Measurements from ENCODE around the gene SEPTIN8. TPM values are rescaled to one million over a fixed set of nuclear protein-coding genes. Genes with fewer than 3 reads are reported as not detected.

Gene SEPTIN8
- 10 to 100 TPM in 4 of 5 donors, 1 to 10 TPM in 1; 6.6 to 12.4 (median 11.0) TPM for total RNA-seq
- 9.5 TPM for total RNA-seq (2013)
- total RNA-seq, result 5.2 to 36.9 (median 13.4) reads per million in 29 experiments

GRCh38 chr5:132777209-132778069, at the start of gene SEPTIN8:
TSS of gene SEPTIN8 (minus strand) at chr5:132777239. CDS start at chr5:132777137, 102 bp downstream.
- Histone ChIP-seq H3K36me3 (ENCODE audit: control insufficient read depth in 2 of 2, extremely low read depth in 1 of 2, insufficient read depth in 1 of 2, low read length in 1 of 2) (no peaks in the 10 kb centered on the region), H3K4me1 (ENCODE audit: control insufficient read depth in 1 of 2, extremely low read depth in 1 of 2, insufficient read depth in 2 of 2, low read length in 2 of 2) (peaks cover 3 to 18% of the 10 kb centered on the region in 2 experiments), H3K9me3 (no peaks in the 10 kb centered on the region), H3K4me3 (ENCODE audit: control insufficient read depth in 1 of 2, extremely low read depth in 1 of 2, low read length in 1 of 2) (peak within 1 kb of the TSS; percentile 78 to 86), H3K27ac (ENCODE audit: low read length) (no peak within 1 kb of the TSS), H3K27me3 (replicated peaks in 1 of 2; ENCODE audit: control insufficient read depth in 2 of 2, extremely low read depth in 1 of 2, insufficient read depth in 2 of 2, low read length in 1 of 2) (peaks cover 4 to 26% of the 10 kb centered on the region in 2 experiments)
- peaks cover 26 to 43% (median 31%) of the 10 kb centered on the region in 3 donors for H3K4me1 Mint-ChIP-seq
- peaks cover 21 to 36% of the 10 kb centered on the region in 2 donors for H3K27me3 Mint-ChIP-seq
- peak in 24 of 35 experiments; percentile 3 to 62 (median 14) for DNase-seq
- H3K27ac Mint-ChIP-seq, result no peak within 1 kb of the TSS
- ChIA-PET CTCF (interaction anchor here in 1 of 2 donors (0.6 to 0.7 kb wide), 2 partner anchors 40 to 119 kb away, joined by 3 to 5 read pairs; no protein-coding TSS in a partner anchor), POLR2A (interaction anchor here (0.6 kb wide), 2 partner anchors 36 to 251 kb away, joined by 3 to 9 read pairs; partner anchors contain the start of gene SOWAHA (in 1 of the 2))
- no peaks in the 10 kb centered on the region for H3K9me3 Mint-ChIP-seq
- WGBS (ENCODE audit: insufficient coverage), result 10% methylated on average over 80 of the region's 82 CpGs
- H3K4me3 Mint-ChIP-seq, result peak within 1 kb of the TSS; percentile 72 to 83 (median 79)
- ATAC-seq (replicated peaks in 1 of 4), result peak; percentile 61 to 74 (median 69)
- no peaks in the 10 kb centered on the region for H3K36me3 Mint-ChIP-seq

- no peak for ATAC-seq (replicated peaks in 1 of 4)
- CTCF ChIA-PET, result no interaction called here
- WGBS (ENCODE audit: insufficient coverage), result 88% methylated on average over 2 of the region's 6 CpGs
- H3K9me3 ChIP-seq, result no peaks in the 10 kb centered on the region
- Mint-ChIP-seq H3K27me3 (peaks cover 34 to 65% of the 10 kb centered on the region in 2 donors), H3K36me3 (no peaks in the 10 kb centered on the region), H3K27ac (no peak overlapping the region), H3K9me3 (no peaks in the 10 kb centered on the region), H3K4me1 (peaks cover 10 to 23% (median 11%) of the 10 kb centered on the region in 3 donors), H3K4me3 (peak overlapping the region in 2 of 3 donors; percentile 37 to 49)
- POLR2A ChIA-PET, result no interaction called here
- no peak overlapping the region for H3K4me3 ChIP-seq (ENCODE audit: control insufficient read depth in 1 of 2, extremely low read depth in 1 of 2, low read length in 1 of 2)
- peaks cover 6 to 78% of the 10 kb centered on the region in 2 experiments for H3K27me3 ChIP-seq (replicated peaks in 1 of 2; ENCODE audit: control insufficient read depth in 2 of 2, extremely low read depth in 1 of 2, insufficient read depth in 2 of 2, low read length in 1 of 2)
- H3K4me1 ChIP-seq (ENCODE audit: control insufficient read depth in 1 of 2, extremely low read depth in 1 of 2, insufficient read depth in 2 of 2, low read length in 2 of 2), result peaks cover 0 to 29% of the 10 kb centered on the region in 2 experiments
- H3K36me3 ChIP-seq (ENCODE audit: control insufficient read depth in 2 of 2, extremely low read depth in 1 of 2, insufficient read depth in 1 of 2, low read length in 1 of 2), result no peaks in the 10 kb centered on the region
- H3K27ac ChIP-seq (ENCODE audit: low read length), result no peak overlapping the region
- DNase-seq, result no peak
These were observed 49.5 kb upstream of the SEPTIN8 start for GRCh38 chr5:132826424-132827082.

GRCh38 chr5:132825834-132826391, 48.9 kb upstream of the SEPTIN8 start:
- H3K36me3 Mint-ChIP-seq, result no peaks in the 10 kb centered on the region
- peaks cover 6 to 71% of the 10 kb centered on the region in 2 experiments for H3K27me3 ChIP-seq (replicated peaks in 1 of 2; ENCODE audit: control insufficient read depth in 2 of 2, extremely low read depth in 1 of 2, insufficient read depth in 2 of 2, low read length in 1 of 2)
- H3K4me3 ChIP-seq (ENCODE audit: control insufficient read depth in 1 of 2, extremely low read depth in 1 of 2, low read length in 1 of 2), result peak overlapping the region in 1 of 2 donors; percentile 42
- H3K4me3 Mint-ChIP-seq, result peak overlapping the region in 2 of 3 donors; percentile 31 to 49
- POLR2A ChIA-PET, result interaction anchor here in 1 of 2 donors (0.6 kb wide), 1 partner anchor 326 kb away, joined by 4 read pairs; no protein-coding TSS in a partner anchor
- peaks cover 4 to 17% (median 7%) of the 10 kb centered on the region in 3 donors for H3K4me1 Mint-ChIP-seq
- CTCF ChIA-PET, result no interaction called here
- peak in 3 of 4 experiments; percentile 25 to 28 (median 25) for ATAC-seq (replicated peaks in 1 of 4)
- no peaks in the 10 kb centered on the region for H3K9me3 ChIP-seq
- H3K27me3 Mint-ChIP-seq, result peaks cover 27 to 59% of the 10 kb centered on the region in 2 donors
- no peaks in the 10 kb centered on the region for H3K36me3 ChIP-seq (ENCODE audit: control insufficient read depth in 2 of 2, extremely low read depth in 1 of 2, insufficient read depth in 1 of 2, low read length in 1 of 2)
- peak in 1 of 35 experiments; percentile 33 for DNase-seq
- H3K27ac ChIP-seq (ENCODE audit: low read length), result no peak overlapping the region
- peaks cover 0 to 26% of the 10 kb centered on the region in 2 experiments for H3K4me1 ChIP-seq (ENCODE audit: control insufficient read depth in 1 of 2, extremely low read depth in 1 of 2, insufficient read depth in 2 of 2, low read length in 2 of 2)
- H3K9me3 Mint-ChIP-seq, result no peaks in the 10 kb centered on the region
- WGBS (ENCODE audit: insufficient coverage), result 20% methylated on average over 26 of the region's 43 CpGs
- no peak overlapping the region for H3K27ac Mint-ChIP-seq

GRCh38 chr5:132825033-132825833, 48.2 kb upstream of the SEPTIN8 start:
- ChIA-PET POLR2A (interaction anchor here in 1 of 2 donors (0.6 kb wide), 1 partner anchor 325 kb away, joined by 4 read pairs; no protein-coding TSS in a partner anchor), CTCF (no interaction called here)
- H3K4me1 Mint-ChIP-seq, result peaks cover 6 to 19% (median 10%) of the 10 kb centered on the region in 3 donors
- H3K4me1 ChIP-seq (ENCODE audit: control insufficient read depth in 1 of 2, extremely low read depth in 1 of 2, insufficient read depth in 2 of 2, low read length in 2 of 2), result peaks cover under 1 to 24% of the 10 kb centered on the region in 2 experiments
- peaks cover 6 to 73% of the 10 kb centered on the region in 2 experiments for H3K27me3 ChIP-seq (replicated peaks in 1 of 2; ENCODE audit: control insufficient read depth in 2 of 2, extremely low read depth in 1 of 2, insufficient read depth in 2 of 2, low read length in 1 of 2)
- H3K4me3 Mint-ChIP-seq, result peak overlapping the region; percentile 13 to 47 (median 21)
- 24% methylated on average over 71 of the region's 71 CpGs for WGBS (ENCODE audit: insufficient coverage)
- no peaks in the 10 kb centered on the region for H3K36me3 Mint-ChIP-seq
- no peak overlapping the region for H3K27ac Mint-ChIP-seq
- DNase-seq, result no peak
- no peaks in the 10 kb centered on the region for H3K9me3 ChIP-seq
- no peak overlapping the region for H3K27ac ChIP-seq (ENCODE audit: low read length)
- peaks cover 29 to 63% of the 10 kb centered on the region in 2 donors for H3K27me3 Mint-ChIP-seq
- H3K9me3 Mint-ChIP-seq, result no peaks in the 10 kb centered on the region
- no peaks in the 10 kb centered on the region for H3K36me3 ChIP-seq (ENCODE audit: control insufficient read depth in 2 of 2, extremely low read depth in 1 of 2, insufficient read depth in 1 of 2, low read length in 1 of 2)
- peak overlapping the region in 1 of 2 donors; percentile 42 for H3K4me3 ChIP-seq (ENCODE audit: control insufficient read depth in 1 of 2, extremely low read depth in 1 of 2, low read length in 1 of 2)
- peak in 1 of 4 experiments; percentile 3 for ATAC-seq (replicated peaks in 1 of 4)

- ChIA-PET POLR2A (no interaction called here), CTCF (no interaction called here)
- ATAC-seq (replicated peaks in 1 of 4), result no peak
These were observed 47.4 kb upstream of the SEPTIN8 start for GRCh38 chr5:132824426-132824825.

More at GRCh38 chr5:132824426-132824825, 47.4 kb upstream of the SEPTIN8 start:
- no peaks in the 10 kb centered on the region for H3K36me3 ChIP-seq (ENCODE audit: control insufficient read depth in 2 of 2, extremely low read depth in 1 of 2, insufficient read depth in 1 of 2, low read length in 1 of 2)
- H3K27ac ChIP-seq (ENCODE audit: low read length), result no peak overlapping the region
- Mint-ChIP-seq H3K27ac (no peak overlapping the region), H3K4me3 (peak overlapping the region in 2 of 3 donors; percentile 21 to 47), H3K9me3 (no peaks in the 10 kb centered on the region), H3K36me3 (no peaks in the 10 kb centered on the region), H3K27me3 (peaks cover 32 to 61% of the 10 kb centered on the region in 2 donors), H3K4me1 (peaks cover 12 to 20% (median 13%) of the 10 kb centered on the region in 3 donors)
- H3K4me1 ChIP-seq (ENCODE audit: control insufficient read depth in 1 of 2, extremely low read depth in 1 of 2, insufficient read depth in 2 of 2, low read length in 2 of 2), result peaks cover 5 to 27% of the 10 kb centered on the region in 2 experiments
- H3K27me3 ChIP-seq (replicated peaks in 1 of 2; ENCODE audit: control insufficient read depth in 2 of 2, extremely low read depth in 1 of 2, insufficient read depth in 2 of 2, low read length in 1 of 2), result peaks cover 6 to 75% of the 10 kb centered on the region in 2 experiments
- DNase-seq, result no peak
- H3K9me3 ChIP-seq, result no peaks in the 10 kb centered on the region
- WGBS (ENCODE audit: insufficient coverage), result 100% methylated on average over 1 of the region's 3 CpGs
- no peak overlapping the region for H3K4me3 ChIP-seq (ENCODE audit: control insufficient read depth in 1 of 2, extremely low read depth in 1 of 2, low read length in 1 of 2)
